OCI-LY1 (cell line): ENCODE data around the gene LRP5.

Experiments
- H2AFZ ChIP-seq: fragments of 200-600 bp; sonication (generic), shearing (Covaris generic); 2 replicates; pipeline ENCODE4 v1.6.0; 2014; ENCODE audit warnings: antibody characterized with exemption, mild to moderate bottlenecking, low read length
- H3F3A ChIP-seq: fragments of 200-600 bp; sonication (generic), shearing (Covaris generic); 2 replicates; pipeline ENCODE4 v1.6.0; 2014; ENCODE audit warnings: mild to moderate bottlenecking, antibody characterized with exemption, low read length, moderate library complexity; ENCODE audit not compliant: insufficient read depth
- H3K27ac ChIP-seq: fragments of 200-600 bp; sonication (generic); 2 replicates; pipeline ENCODE4 v1.5.1; 2014; ENCODE audit warnings: low read length, mixed run types, mild to moderate bottlenecking, low read depth; ENCODE audit not compliant: poor library complexity, severe bottlenecking
- H3K27me3 ChIP-seq: fragments of 200-600 bp; sonication (generic); 2 replicates; pipeline ENCODE4 v1.6.0; 2014; ENCODE audit warnings: antibody characterized with exemption, mild to moderate bottlenecking, low read length, moderate library complexity; ENCODE audit not compliant: insufficient read depth
- H3K36me3 ChIP-seq: fragments of 200-600 bp; sonication (generic); 2 replicates; pipeline ENCODE4 v1.6.1; 2014; ENCODE audit warnings: mild to moderate bottlenecking, antibody characterized with exemption, low read length, moderate library complexity, mixed read lengths; ENCODE audit not compliant: insufficient read depth
- H3K4me1 ChIP-seq: fragments of 200-600 bp; sonication (generic); 2 replicates; pipeline ENCODE4 v1.5.1; 2014; ENCODE audit warnings: mild to moderate bottlenecking, low read length, moderate library complexity; ENCODE audit not compliant: insufficient read depth, severe bottlenecking
- H3K4me2 ChIP-seq: fragments of 200-600 bp; sonication (generic), shearing (Covaris generic); 2 replicates; pipeline ENCODE4 v1.6.1; 2014; ENCODE audit warnings: low read length
- H3K4me3 ChIP-seq: fragments of 200-600 bp; sonication (generic); 2 replicates; pipeline ENCODE4 v1.5.1; 2014; ENCODE audit warnings: low read length, low read depth, mild to moderate bottlenecking, mixed read lengths; ENCODE audit not compliant: poor library complexity, severe bottlenecking
- H3K79me2 ChIP-seq: fragments of 200-600 bp; shearing (Covaris generic); 2 replicates; pipeline ENCODE4 v1.6.1; 2016; ENCODE audit warnings: mixed run types, low read length, mixed read lengths; ENCODE audit not compliant: insufficient read depth
- H3K9ac ChIP-seq: fragments of 200-600 bp; sonication (generic), shearing (Covaris generic); 2 replicates; pipeline ENCODE4 v1.6.1; 2014; ENCODE audit warnings: mild to moderate bottlenecking, low read length, mixed read lengths
- H3K9me2 ChIP-seq: fragments of 200-600 bp; sonication (generic), shearing (Covaris generic); 2 replicates; pipeline ENCODE4 v1.6.1; 2014; ENCODE audit warnings: low read depth, mild to moderate bottlenecking, low read length, mixed read lengths
- H3K9me3 ChIP-seq: fragments of 200-600 bp; shearing (Covaris generic); 2 replicates; pipeline ENCODE4 v1.6.1; 2014; ENCODE audit warnings: low read length, mixed read lengths
- H4K20me1 ChIP-seq: fragments of 200-600 bp; sonication (generic), shearing (Covaris generic); 2 replicates; pipeline ENCODE4 v1.6.0; 2016; ENCODE audit warnings: mild to moderate bottlenecking, low read length; ENCODE audit not compliant: insufficient read depth
- EZH2 ChIP-seq: fragments of 200-600 bp; sonication (generic), shearing (Covaris generic); IDR thresholded peaks from 2 replicates; pipeline ENCODE4 v1.8.0; 2017; ENCODE audit warnings: borderline replicate concordance, mixed run types, mild to moderate bottlenecking, antibody characterized with exemption, low read length, moderate library complexity, mixed read lengths
- TF ChIP-seq, protein P1 (sequence below): fragments of 200-600 bp; sonication (generic), shearing (Covaris generic); IDR thresholded peaks from 2 replicates; pipeline ENCODE4 v1.5.1; 2017; ENCODE audit warnings: mild to moderate bottlenecking, antibody characterized with exemption, low read length, moderate library complexity, mixed read lengths

LRP5 gene

DNA sequence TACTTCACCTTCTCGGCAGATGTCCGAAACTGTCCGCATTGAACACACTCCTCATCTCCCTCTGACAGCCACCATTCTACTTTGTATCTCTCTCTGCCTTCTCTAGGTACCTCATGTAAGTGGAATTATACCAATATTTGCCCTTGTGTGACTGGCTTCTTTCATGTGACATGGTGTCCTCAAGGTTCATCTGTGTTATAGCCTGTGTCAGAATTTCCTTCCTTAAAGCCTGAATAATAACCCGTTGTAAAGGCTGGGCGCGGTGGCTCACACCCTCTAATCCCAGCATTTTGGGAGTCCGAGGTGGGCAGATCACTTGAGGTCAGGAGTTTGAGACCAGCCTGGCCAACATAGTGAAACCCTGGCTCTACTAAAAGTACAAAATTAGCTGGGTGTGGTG is 107.8 kb downstream of the LRP5 start:
- H4K20me1 ChIP-seq = no peaks in the 10 kb centered on the region
- H3K36me3 ChIP-seq = no peaks in the 10 kb centered on the region
- no peaks in the 10 kb centered on the region for H3F3A ChIP-seq
- H3K27ac ChIP-seq = no peak overlapping the region
- H3K79me2 ChIP-seq = no peaks in the 10 kb centered on the region
- H3K4me2 ChIP-seq = no peak overlapping the region
- H3K27me3 ChIP-seq = peaks cover 6% of the 10 kb centered on the region; the same call in 1 of the 2 replicates
- no peak overlapping the region for H3K9ac ChIP-seq
- H3K9me3 ChIP-seq = no peaks in the 10 kb centered on the region
- no peak for TF ChIP-seq EZH2
- TF ChIP-seq, protein P1, sequence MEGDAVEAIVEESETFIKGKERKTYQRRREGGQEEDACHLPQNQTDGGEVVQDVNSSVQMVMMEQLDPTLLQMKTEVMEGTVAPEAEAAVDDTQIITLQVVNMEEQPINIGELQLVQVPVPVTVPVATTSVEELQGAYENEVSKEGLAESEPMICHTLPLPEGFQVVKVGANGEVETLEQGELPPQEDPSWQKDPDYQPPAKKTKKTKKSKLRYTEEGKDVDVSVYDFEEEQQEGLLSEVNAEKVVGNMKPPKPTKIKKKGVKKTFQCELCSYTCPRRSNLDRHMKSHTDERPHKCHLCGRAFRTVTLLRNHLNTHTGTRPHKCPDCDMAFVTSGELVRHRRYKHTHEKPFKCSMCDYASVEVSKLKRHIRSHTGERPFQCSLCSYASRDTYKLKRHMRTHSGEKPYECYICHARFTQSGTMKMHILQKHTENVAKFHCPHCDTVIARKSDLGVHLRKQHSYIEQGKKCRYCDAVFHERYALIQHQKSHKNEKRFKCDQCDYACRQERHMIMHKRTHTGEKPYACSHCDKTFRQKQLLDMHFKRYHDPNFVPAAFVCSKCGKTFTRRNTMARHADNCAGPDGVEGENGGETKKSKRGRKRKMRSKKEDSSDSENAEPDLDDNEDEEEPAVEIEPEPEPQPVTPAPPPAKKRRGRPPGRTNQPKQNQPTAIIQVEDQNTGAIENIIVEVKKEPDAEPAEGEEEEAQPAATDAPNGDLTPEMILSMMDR = no peak
- no peak overlapping the region for H3K4me3 ChIP-seq
- no peaks in the 10 kb centered on the region for H3K4me1 ChIP-seq
- H2AFZ ChIP-seq = no peak overlapping the region
- no peaks in the 10 kb centered on the region for H3K9me2 ChIP-seq

DNA sequence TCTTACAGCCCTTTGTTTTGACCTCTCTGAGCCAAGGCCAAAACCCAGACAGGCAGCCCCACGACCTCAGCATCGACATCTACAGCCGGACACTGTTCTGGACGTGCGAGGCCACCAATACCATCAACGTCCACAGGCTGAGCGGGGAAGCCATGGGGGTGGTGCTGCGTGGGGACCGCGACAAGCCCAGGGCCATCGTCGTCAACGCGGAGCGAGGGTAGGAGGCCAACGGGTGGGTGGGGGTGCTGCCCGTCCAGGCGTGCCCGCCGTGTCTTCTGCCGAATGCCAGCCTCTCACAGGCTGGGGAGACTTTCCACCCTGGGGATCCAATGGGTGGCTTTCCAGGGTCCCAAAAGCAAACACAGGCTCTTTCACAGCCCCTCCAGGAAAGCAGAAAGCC is 111.1 kb downstream of the LRP5 start:
- H3K9me2 ChIP-seq = no peaks in the 10 kb centered on the region
- no peaks in the 10 kb centered on the region for H3K4me1 ChIP-seq
- H3K9me3 ChIP-seq = no peaks in the 10 kb centered on the region
- H3K27me3 ChIP-seq = peaks cover 8% of the 10 kb centered on the region; the same call in 1 of the 2 replicates
- H3K4me2 ChIP-seq = no peak overlapping the region
- H3F3A ChIP-seq = no peaks in the 10 kb centered on the region
- H3K4me3 ChIP-seq = no peak overlapping the region
- TF ChIP-seq, protein P1 = no peak
- no peak for TF ChIP-seq EZH2
- no peak overlapping the region for H2AFZ ChIP-seq
- no peaks in the 10 kb centered on the region for H4K20me1 ChIP-seq
- no peaks in the 10 kb centered on the region for H3K36me3 ChIP-seq
- H3K79me2 ChIP-seq = no peaks in the 10 kb centered on the region
- no peak overlapping the region for H3K27ac ChIP-seq
- H3K9ac ChIP-seq = no peak overlapping the region

GRCh38 chr11:68424101-68424632 is 111.8 kb downstream of the LRP5 start:
- Histone ChIP-seq H3K27me3 (peaks cover 8% of the 10 kb centered on the region; the same call in 1 of the 2 replicates), H3K79me2 (no peaks in the 10 kb centered on the region), H3K9me3 (0 out of 2 replicates have a peak, but pooled peaks cover 2% of the 10 kb centered on the region), H3K4me1 (no peaks in the 10 kb centered on the region), H3K9me2 (no peaks in the 10 kb centered on the region), H3K4me3 (no peak overlapping the region), H3K4me2 (no peak overlapping the region), H3K27ac (no peak overlapping the region), H2AFZ (no peak overlapping the region), H4K20me1 (no peaks in the 10 kb centered on the region), H3K36me3 (no peaks in the 10 kb centered on the region), H3K9ac (no peak overlapping the region), H3F3A (no peaks in the 10 kb centered on the region)
- no peak for TF ChIP-seq EZH2
- TF ChIP-seq, protein P1 = no peak
